ENCODE results near the gene ACACA.

Gene ACACA

DNA sequence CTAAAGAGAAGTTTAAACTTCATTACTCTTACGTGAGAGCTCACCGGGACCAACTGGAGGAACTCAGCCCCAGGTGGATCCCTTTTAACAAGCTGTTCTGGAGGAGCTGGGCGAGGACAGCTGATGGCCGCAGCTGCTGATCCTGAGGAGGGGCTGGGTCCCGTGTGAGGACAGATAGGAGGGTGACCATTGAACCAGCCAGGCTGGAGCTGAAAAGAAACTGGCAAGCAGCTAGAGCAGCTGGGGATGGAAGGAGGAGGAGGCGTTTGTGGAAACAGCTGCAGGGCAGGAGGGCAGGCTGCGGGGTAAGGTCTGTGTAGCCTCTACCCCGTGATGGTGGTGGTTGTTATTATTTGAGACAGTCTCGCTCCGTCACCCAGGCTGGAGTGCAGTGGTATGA is 338.4 kb downstream of the ACACA start:
- H4K20me1 ChIP-seq = no peaks in the 10 kb centered on the region
- TF ChIP-seq Cebpa-rat (IDR thresholded peaks at IDR 0.05) = no peak
- H3K9me3 ChIP-seq (replicated peaks in 1 of 11) = 0 out of 22 replicates have a peak, but pooled peaks cover 0 to 5% (median 0%) of the 10 kb centered on the region in 11 experiments
- peaks cover 16 to 48% (median 36%) of the 10 kb centered on the region in 10 experiments for H3K4me1 ChIP-seq
- H3K4me2 ChIP-seq = peak overlapping the region; percentile 47 to 95 (median 80)
- no peaks in the 10 kb centered on the region for H3K27me3 ChIP-seq
- H3K27ac ChIP-seq = peak overlapping the region in 9 of 11 experiments; percentile 33 to 72 (median 57); a peak in 18 of 22 replicates
- no peaks in the 10 kb centered on the region for H3K36me3 ChIP-seq
- peak overlapping the region in 10 of 11 experiments; percentile 19 to 70 (median 45); a peak in 16 of 22 replicates for H3K9ac ChIP-seq
- peak overlapping the region in 2 of 10 experiments; percentile 26 to 37; a peak in 1 of 20 replicates for H3K4me3 ChIP-seq

DNA sequence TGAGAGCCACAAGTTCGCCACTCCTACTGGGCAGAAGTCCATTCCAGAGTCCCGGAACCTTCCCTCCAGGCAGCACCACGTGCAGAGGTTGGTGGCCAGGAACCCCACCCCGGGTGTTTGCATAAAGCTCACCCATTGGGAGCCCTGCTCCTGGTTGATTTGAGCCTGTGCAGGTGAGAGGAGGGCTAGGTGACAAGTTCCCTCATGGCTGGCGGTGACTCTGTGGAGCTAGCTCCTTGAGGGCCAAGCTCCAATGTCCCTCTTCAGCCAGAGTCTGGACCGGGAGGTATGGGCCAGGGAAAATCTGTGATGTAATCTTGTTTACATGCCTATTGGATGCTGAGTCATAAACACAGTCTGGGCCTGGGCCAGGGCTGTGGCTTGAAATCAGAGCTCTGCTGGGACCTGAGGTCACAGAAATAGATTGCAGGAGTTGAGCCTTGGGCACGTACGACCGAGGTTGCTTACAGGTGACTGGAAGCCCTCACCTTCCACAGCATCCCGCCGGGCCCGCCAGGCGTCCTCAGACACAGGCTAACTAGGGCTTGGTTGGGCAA is 339.0 kb downstream of the ACACA start:
- peak overlapping the region in 2 of 10 experiments; percentile 26 to 37; a peak in 1 of 20 replicates for H3K4me3 ChIP-seq
- H3K36me3 ChIP-seq = no peaks in the 10 kb centered on the region
- no peaks in the 10 kb centered on the region for H3K27me3 ChIP-seq
- no peaks in the 10 kb centered on the region for H4K20me1 ChIP-seq
- H3K27ac ChIP-seq = peak overlapping the region in 9 of 11 experiments; percentile 33 to 72 (median 57); a peak in 18 of 22 replicates
- H3K4me1 ChIP-seq = peaks cover 16 to 49% (median 36%) of the 10 kb centered on the region in 10 experiments
- H3K4me2 ChIP-seq = peak overlapping the region; percentile 47 to 95 (median 80)
- 0 out of 22 replicates have a peak, but pooled peaks cover 0 to 5% (median 0%) of the 10 kb centered on the region in 11 experiments for H3K9me3 ChIP-seq (replicated peaks in 1 of 11)
- H3K9ac ChIP-seq = peak overlapping the region in 10 of 11 experiments; percentile 19 to 70 (median 45); a peak in 16 of 22 replicates
- TF ChIP-seq Cebpa-rat (IDR thresholded peaks at IDR 0.05) = no peak

DNA sequence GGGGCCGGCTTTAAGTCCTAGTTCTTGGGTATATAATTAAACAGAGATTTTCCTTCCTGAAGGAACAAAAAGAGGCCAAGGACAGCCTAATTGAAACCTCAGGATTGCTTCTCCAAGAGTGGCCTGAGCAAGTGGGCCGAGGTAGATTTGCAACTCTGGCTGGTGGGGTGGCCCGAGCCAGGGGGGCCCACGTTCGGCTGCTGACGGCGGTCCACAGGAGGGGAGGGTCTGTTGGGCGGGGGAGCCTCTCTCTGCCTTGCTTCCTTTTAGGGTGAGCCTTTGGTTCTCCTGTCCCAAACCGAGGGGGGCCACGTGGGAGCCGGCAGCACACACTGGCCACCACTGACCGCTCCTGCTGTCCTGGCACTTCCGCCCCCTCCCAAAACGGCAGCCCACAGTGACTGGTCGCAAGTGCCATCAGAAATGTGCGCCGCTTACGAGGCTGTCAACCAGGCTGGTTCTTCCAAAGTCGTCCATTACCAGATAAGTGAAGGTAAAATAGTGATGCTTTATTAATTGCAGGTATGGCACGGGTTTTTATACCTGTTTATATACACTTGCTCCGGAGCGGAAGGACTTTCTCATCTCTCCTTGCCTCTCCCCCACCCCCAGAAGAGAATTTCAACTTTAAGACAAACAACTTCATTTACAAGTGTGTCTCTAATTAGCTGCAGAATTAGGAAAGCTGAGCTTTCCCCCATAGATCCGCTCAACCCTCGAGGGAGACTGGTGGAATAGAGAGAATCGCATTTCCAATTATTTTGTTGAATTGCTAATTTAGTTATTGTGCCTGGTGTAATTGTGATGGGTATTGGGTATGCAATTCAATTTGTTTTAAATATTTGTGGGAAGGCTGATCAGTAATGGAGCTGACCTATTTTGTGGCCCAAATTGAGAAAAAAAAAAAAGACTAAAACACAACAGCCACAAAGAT is 340.0 kb downstream of the ACACA start:
- Histone ChIP-seq H3K9me3 (replicated peaks in 1 of 11) (0 out of 22 replicates have a peak, but pooled peaks cover 0 to 5% (median 0%) of the 10 kb centered on the region in 11 experiments), H3K9ac (peak overlapping the region in 5 of 11 experiments; percentile 19 to 67 (median 58); a peak in 6 of 22 replicates), H3K4me1 (peaks cover 16 to 54% (median 36%) of the 10 kb centered on the region in 10 experiments), H3K4me3 (peak overlapping the region in 2 of 10 experiments; percentile 3 to 27; a peak in 1 of 20 replicates), H4K20me1 (no peaks in the 10 kb centered on the region), H3K36me3 (no peaks in the 10 kb centered on the region), H3K27me3 (no peaks in the 10 kb centered on the region), H3K27ac (peak overlapping the region in 6 of 11 experiments; percentile 54 to 72 (median 64); a peak in 12 of 22 replicates), H3K4me2 (peak overlapping the region in 10 of 11 experiments; percentile 72 to 95 (median 81); a peak in 21 of 22 replicates)
- TF ChIP-seq Cebpa-rat (IDR thresholded peaks at IDR 0.05) = no peak

- no peaks in the 10 kb centered on the region for H4K20me1 ChIP-seq
- peak overlapping the region in 4 of 11 experiments; percentile 19 to 67 (median 52); a peak in 3 of 22 replicates for H3K9ac ChIP-seq
- H3K36me3 ChIP-seq = no peaks in the 10 kb centered on the region
- peak overlapping the region in 7 of 11 experiments; percentile 73 to 95 (median 82); a peak in 14 of 22 replicates for H3K4me2 ChIP-seq
- TF ChIP-seq Cebpa-rat (IDR thresholded peaks at IDR 0.05) = no peak
- H3K27ac ChIP-seq = peak overlapping the region in 5 of 11 experiments; percentile 54 to 72 (median 70); a peak in 9 of 22 replicates
- no peaks in the 10 kb centered on the region for H3K27me3 ChIP-seq
- 0 out of 22 replicates have a peak, but pooled peaks cover 0 to 5% (median 0%) of the 10 kb centered on the region in 11 experiments for H3K9me3 ChIP-seq (replicated peaks in 1 of 11)
- peaks cover 16 to 54% (median 36%) of the 10 kb centered on the region in 10 experiments for H3K4me1 ChIP-seq
- H3K4me3 ChIP-seq = no peak overlapping the region
Measured at GRCh38 chr17:37065486-37066321, 340.9 kb downstream of the ACACA start.

- H3K4me3 ChIP-seq = no peak overlapping the region
Measured at GRCh38 chr17:37064956-37065355, 341.7 kb downstream of the ACACA start.

GRCh38 chr17:37064206-37064605 is 342.4 kb downstream of the ACACA start:
- peaks cover 16 to 53% (median 36%) of the 10 kb centered on the region in 10 experiments for H3K4me1 ChIP-seq
- no peak overlapping the region for H3K27ac ChIP-seq
- H3K9ac ChIP-seq = no peak overlapping the region
- H3K4me3 ChIP-seq = no peak overlapping the region
- no peak overlapping the region for H3K4me2 ChIP-seq
- H3K27me3 ChIP-seq = no peaks in the 10 kb centered on the region
- no peak for TF ChIP-seq Cebpa-rat (IDR thresholded peaks at IDR 0.05)
- no peaks in the 10 kb centered on the region for H3K9me3 ChIP-seq (replicated peaks in 1 of 11)
- H3K36me3 ChIP-seq = 0 out of 22 replicates have a peak, but pooled peaks cover 0 to 1% (median 0%) of the 10 kb centered on the region in 11 experiments
- no peaks in the 10 kb centered on the region for H4K20me1 ChIP-seq

More at GRCh38 chr17:37064956-37065355, 341.7 kb downstream of the ACACA start:
- Histone ChIP-seq H4K20me1 (no peaks in the 10 kb centered on the region), H3K36me3 (no peaks in the 10 kb centered on the region), H3K9ac (no peak overlapping the region), H3K4me1 (peaks cover 16 to 54% (median 36%) of the 10 kb centered on the region in 10 experiments), H3K27ac (no peak overlapping the region), H3K9me3 (replicated peaks in 1 of 11) (0 out of 22 replicates have a peak, but pooled peaks cover 0 to 5% (median 0%) of the 10 kb centered on the region in 11 experiments), H3K27me3 (no peaks in the 10 kb centered on the region), H3K4me2 (peak overlapping the region in 4 of 11 experiments; percentile 75 to 95 (median 85); a peak in 2 of 22 replicates)
- TF ChIP-seq Cebpa-rat (IDR thresholded peaks at IDR 0.05) = no peak

DNA sequence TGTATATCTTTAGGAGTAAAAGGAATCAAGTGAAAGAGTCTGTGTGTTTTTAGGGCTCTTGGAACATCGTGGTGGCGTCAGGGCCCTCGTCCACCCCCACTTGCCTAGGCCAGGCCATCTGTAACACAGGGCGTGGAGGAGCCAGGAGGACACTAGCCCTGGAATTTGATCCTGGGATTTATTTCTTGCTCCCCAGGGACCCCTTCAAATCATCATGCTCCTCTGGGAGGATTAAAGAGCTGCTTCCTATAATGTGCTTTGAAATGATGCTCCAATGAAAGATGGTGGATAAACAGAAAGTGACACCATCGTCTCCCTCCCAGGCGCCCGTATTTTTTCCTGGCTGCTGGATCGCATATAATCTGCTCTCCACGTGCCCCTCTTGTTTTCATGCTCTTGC is 344.6 kb downstream of the ACACA start:
- peaks cover 12 to 23% (median 18%) of the 10 kb centered on the region in 11 experiments for H3K36me3 ChIP-seq
- no peaks in the 10 kb centered on the region for H4K20me1 ChIP-seq
- H3K4me2 ChIP-seq = no peak overlapping the region
- H3K9ac ChIP-seq = no peak overlapping the region
- H3K27me3 ChIP-seq = no peaks in the 10 kb centered on the region
- H3K4me1 ChIP-seq = peaks cover 0 to 31% (median 15%) of the 10 kb centered on the region in 10 experiments; a peak in 17 of 20 replicates
- H3K27ac ChIP-seq = no peak overlapping the region
- H3K4me3 ChIP-seq = no peak overlapping the region
- no peaks in the 10 kb centered on the region for H3K9me3 ChIP-seq (replicated peaks in 1 of 11)
- TF ChIP-seq Cebpa-rat (IDR thresholded peaks at IDR 0.05) = no peak

DNA sequence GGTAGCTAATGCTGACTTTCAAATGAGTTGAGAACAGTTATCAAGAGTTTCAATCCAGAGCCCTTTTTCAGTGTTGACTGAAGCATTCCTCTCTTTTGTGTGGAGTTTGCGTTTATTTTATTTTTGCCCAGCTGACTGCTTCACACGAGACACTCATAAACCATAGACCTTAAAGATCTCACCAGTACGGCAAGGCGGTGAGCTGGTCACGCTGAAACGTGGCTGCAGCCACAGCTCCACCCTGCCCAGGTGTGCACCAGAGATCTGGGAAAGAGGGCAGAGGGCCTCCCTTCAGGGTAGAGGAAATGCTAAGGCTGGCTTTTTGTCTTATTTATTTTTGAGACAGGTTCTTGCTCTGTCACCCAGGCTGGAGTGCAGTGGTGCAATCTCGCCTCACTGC is 345.7 kb downstream of the ACACA start:
- no peak for TF ChIP-seq Cebpa-rat (IDR thresholded peaks at IDR 0.05)
- Histone ChIP-seq H3K4me2 (no peak overlapping the region), H3K9ac (no peak overlapping the region), H3K4me3 (no peak overlapping the region), H3K4me1 (peaks cover 0 to 20% (median 4%) of the 10 kb centered on the region in 10 experiments; a peak in 14 of 20 replicates), H4K20me1 (peaks cover 0 to 4% (median 0%) of the 10 kb centered on the region in 11 experiments; a peak in 4 of 22 replicates), H3K36me3 (peaks cover 23 to 34% (median 28%) of the 10 kb centered on the region in 11 experiments), H3K27me3 (no peaks in the 10 kb centered on the region), H3K9me3 (replicated peaks in 1 of 11) (0 out of 22 replicates have a peak, but pooled peaks cover 0 to 4% (median 0%) of the 10 kb centered on the region in 11 experiments), H3K27ac (no peak overlapping the region)
